GM06990 (cell line): ENCODE results near the gene PRKG1.

Source experiments
- DNase-seq: peaks from one replicate; pipeline ENCODE4 v3.0.0-alpha.2; 2011; ENCODE audit not compliant: insufficient read length; ENCODE audit errors: extremely low read depth
- H3K27me3 ChIP-seq: replicated peaks from 2 replicates; pipeline ENCODE4 v1.6.0; 2011; ENCODE audit warnings: low read length; ENCODE audit not compliant: control insufficient read depth, insufficient read depth
- H3K36me3 ChIP-seq: 2 replicates; pipeline ENCODE4 v1.5.1; 2011; ENCODE audit warnings: low read length; ENCODE audit not compliant: control insufficient read depth, insufficient read depth
- H3K4me3 ChIP-seq: replicated peaks from 2 replicates; pipeline ENCODE4 v1.5.1; 2011; ENCODE audit warnings: low read depth, mild to moderate bottlenecking, control low read depth, low read length
- CTCF ChIP-seq: IDR thresholded peaks from 2 replicates; pipeline ENCODE4 v1.5.1; 2011; ENCODE audit warnings: low read length, control low read depth, mild to moderate bottlenecking, inconsistent platforms; ENCODE audit not compliant: insufficient read depth, poor library complexity, severe bottlenecking

The PRKG1 gene

GRCh38 chr10:51821745-51822144, 747.5 kb downstream of the PRKG1 start:
- Histone ChIP-seq H3K4me3 (no peak overlapping the region), H3K36me3 (no peaks in the 10 kb centered on the region), H3K27me3 (no peaks in the 10 kb centered on the region)
- DNase-seq: no peak
- TF ChIP-seq CTCF: no peak

- no peak overlapping the region for H3K4me3 ChIP-seq
- no peak for TF ChIP-seq CTCF
- H3K36me3 ChIP-seq: no peaks in the 10 kb centered on the region
- H3K27me3 ChIP-seq: no peaks in the 10 kb centered on the region
- no peak for DNase-seq
These were observed 758.5 kb downstream of the PRKG1 start for GRCh38 chr10:51832652-51833383.

- no peak for TF ChIP-seq CTCF
- Histone ChIP-seq H3K36me3 (no peaks in the 10 kb centered on the region), H3K4me3 (no peak overlapping the region), H3K27me3 (no peaks in the 10 kb centered on the region)
- DNase-seq: no peak
These were observed 760.3 kb downstream of the PRKG1 start for GRCh38 chr10:51834548-51834947.

- Histone ChIP-seq H3K4me3 (no peak overlapping the region), H3K27me3 (no peaks in the 10 kb centered on the region), H3K36me3 (no peaks in the 10 kb centered on the region)
- DNase-seq: no peak
- TF ChIP-seq CTCF: no peak
These were observed 764.2 kb downstream of the PRKG1 start for GRCh38 chr10:51838471-51838870.

GRCh38 chr10:51843966-51844365, 769.7 kb downstream of the PRKG1 start:
- TF ChIP-seq CTCF: no peak
- no peak for DNase-seq
- no peaks in the 10 kb centered on the region for H3K27me3 ChIP-seq
- H3K4me3 ChIP-seq: no peak overlapping the region
- no peaks in the 10 kb centered on the region for H3K36me3 ChIP-seq
